HG03135 (cell line): ENCODE data around the gene UBR4.

Experiments
- ATAC-seq: cut with Tn5 transposase; IDR thresholded peaks from one replicate; pipeline ENCODE4 v1.9.1; 2021; ENCODE audit warnings: mild to moderate bottlenecking, moderate library complexity; ENCODE audit not compliant: unreplicated experiment

The UBR4 gene

GRCh38 chr1:19096990-19097389 lies 113.1 kb downstream of the UBR4 start:
- ATAC-seq: no peak

GRCh38 chr1:19096036-19096833 lies 113.8 kb downstream of the UBR4 start:
- ATAC-seq: no peak

- no peak for ATAC-seq
Measured at GRCh38 chr1:19091196-19091953, 118.7 kb downstream of the UBR4 start.

GRCh38 chr1:19089524-19089923 lies 120.5 kb downstream of the UBR4 start:
- ATAC-seq: no peak

- ATAC-seq: no peak
Measured at GRCh38 chr1:19088717-19089442, 121.2 kb downstream of the UBR4 start.

- no peak for ATAC-seq
Measured at GRCh38 chr1:19087737-19088594, 122.1 kb downstream of the UBR4 start.

- no peak for ATAC-seq
Measured at GRCh38 chr1:19087017-19087736, 122.9 kb downstream of the UBR4 start.

GRCh38 chr1:19086176-19086875 lies 123.7 kb downstream of the UBR4 start:
- no peak for ATAC-seq

- no peak for ATAC-seq
Measured at GRCh38 chr1:19084206-19084738, 125.8 kb downstream of the UBR4 start.

- no peak for ATAC-seq
Measured at GRCh38 chr1:19083081-19083480, 127.0 kb downstream of the UBR4 start.

- no peak for ATAC-seq
Measured at GRCh38 chr1:19081218-19081893, 128.7 kb downstream of the UBR4 start.

GRCh38 chr1:19080721-19081120 lies 129.3 kb downstream of the UBR4 start:
- ATAC-seq: no peak

GRCh38 chr1:19079541-19080472 lies 130.3 kb downstream of the UBR4 start:
- ATAC-seq: no peak

GRCh38 chr1:19078536-19078935 lies 131.5 kb downstream of the UBR4 start:
- ATAC-seq: no peak

GRCh38 chr1:19076841-19077616 lies 133.0 kb downstream of the UBR4 start:
- no peak for ATAC-seq

GRCh38 chr1:19074902-19075721 lies 135.0 kb downstream of the UBR4 start:
- ATAC-seq: no peak
